HepG2 (cell line): ENCODE results near the gene DELE1. TPM values are rescaled to one million over a fixed set of nuclear protein-coding genes. Genes with fewer than 3 reads are reported as not detected.
A peak's percentile ranks its signal among the peaks of the same experiment; 100 is the strongest.

Experiments
- ASH2L ChIP-seq: fragments of 300-600, 200-600 bp; sonication (generic); IDR thresholded peaks from 2 replicates; pipeline ENCODE4 v1.7.0; 2017; ENCODE audit warnings: low read depth, mild to moderate bottlenecking, moderate library complexity, mixed read lengths, low read length; ENCODE audit not compliant: insufficient read length
- CC2D1A ChIP-seq: sonication (generic); formaldehyde crosslinking; IDR thresholded peaks from 2 replicates; pipeline ENCODE4 v1.8.1; 2023; ENCODE audit warnings: mild to moderate bottlenecking, missing genetic modification reagents
- CEBPB ChIP-seq: IDR thresholded peaks from 2 replicates; pipeline ENCODE4 v1.6.1; 2011; ENCODE audit warnings: low read depth, low read length, improper control_type of control experiment, borderline replicate concordance
- CSRNP1 ChIP-seq: sonication (generic); formaldehyde crosslinking; IDR thresholded peaks from 2 replicates; pipeline ENCODE4 v1.8.1; 2023; ENCODE audit warnings: mild to moderate bottlenecking, missing genetic modification reagents
- EHMT2 ChIP-seq: fragments of 200-600 bp; sonication (generic); IDR thresholded peaks from 2 replicates; pipeline ENCODE4 v1.7.0; 2017; ENCODE audit warnings: antibody characterized with exemption, low read depth, low read length, borderline replicate concordance
- EP300 ChIP-seq, 3 experiments: sonication (generic) in 1 of 3; formaldehyde crosslinking in 1 of 3; IDR thresholded peaks; 2 replicates each; pipeline versions ENCODE4 v1.5.1 to v1.6.1; 2011 to 2020; ENCODE audit warnings: low read depth in 2 of 3, low read length in 2 of 3, borderline replicate concordance in 1 of 3, improper control_type of control experiment in 1 of 3, mild to moderate bottlenecking in 1 of 3, missing genetic modification reagents in 1 of 3, moderate library complexity in 1 of 3
- KDM3A ChIP-seq: IDR thresholded peaks from 2 replicates; pipeline ENCODE4 v1.6.1; 2018; ENCODE audit warnings: low read depth, missing compliant biosample characterization
- MED13 ChIP-seq: sonication (generic); formaldehyde crosslinking; IDR thresholded peaks from 2 replicates; pipeline ENCODE4 v1.5.0; 2020; ENCODE audit warnings: missing genetic modification reagents
- NRL ChIP-seq: sonication (generic); formaldehyde crosslinking; IDR thresholded peaks from 2 replicates; pipeline ENCODE4 v1.5.0; 2020; ENCODE audit warnings: missing genetic modification reagents, mild to moderate bottlenecking, moderate library complexity, borderline replicate concordance
- POLR2AphosphoS2 ChIP-seq: IDR thresholded peaks from 2 replicates; pipeline ENCODE4 v1.6.1; 2011; ENCODE audit warnings: low read depth, low read length, improper control_type of control experiment
- REXO4 ChIP-seq: sonication (generic); formaldehyde crosslinking; IDR thresholded peaks from 2 replicates; pipeline ENCODE4 v1.8.0; 2022; ENCODE audit warnings: missing genetic modification reagents, mild to moderate bottlenecking, borderline replicate concordance
- RFX5 ChIP-seq: IDR thresholded peaks from 2 replicates; pipeline ENCODE4 v1.6.1; 2011; ENCODE audit warnings: low read depth, low read length, improper control_type of control experiment
- SP2 ChIP-seq: sonication (generic); formaldehyde crosslinking; IDR thresholded peaks from 2 replicates; pipeline ENCODE4 v1.5.1; 2020; ENCODE audit warnings: mild to moderate bottlenecking, missing genetic modification reagents
- ZBTB38 ChIP-seq: sonication (generic); formaldehyde crosslinking; IDR thresholded peaks from 2 replicates; pipeline ENCODE4 v1.5.1; 2020; ENCODE audit warnings: mild to moderate bottlenecking, missing genetic modification reagents
- ZFP82 ChIP-seq: sonication (generic); formaldehyde crosslinking; IDR thresholded peaks from 2 replicates; pipeline ENCODE4 v1.5.1; 2020; ENCODE audit warnings: mild to moderate bottlenecking, missing genetic modification reagents, borderline replicate concordance
- ZNF160 ChIP-seq: sonication (generic); formaldehyde crosslinking; IDR thresholded peaks from 2 replicates; pipeline ENCODE4 v1.8.0; 2022; ENCODE audit warnings: mild to moderate bottlenecking, inconsistent platforms, missing genetic modification reagents
- ZNF547 ChIP-seq: sonication (generic); formaldehyde crosslinking; IDR thresholded peaks from 2 replicates; pipeline ENCODE4 v1.5.1; 2020; ENCODE audit warnings: mild to moderate bottlenecking, missing genetic modification reagents
- ZNF605 ChIP-seq: sonication (generic); formaldehyde crosslinking; IDR thresholded peaks from 2 replicates; pipeline ENCODE4 v1.8.0; 2022; ENCODE audit warnings: mild to moderate bottlenecking, missing genetic modification reagents
- ZNF766 ChIP-seq: sonication (generic); formaldehyde crosslinking; IDR thresholded peaks from 2 replicates; pipeline ENCODE4 v1.5.0; 2020; ENCODE audit warnings: missing genetic modification reagents, borderline replicate concordance
- ZSCAN25 ChIP-seq: sonication (generic); formaldehyde crosslinking; IDR thresholded peaks from 2 replicates; pipeline ENCODE4 v1.8.0; 2022; ENCODE audit warnings: mild to moderate bottlenecking, missing genetic modification reagents
- polyA plus RNA-seq, 8 experiments: library from polyadenylated mRNA; depleted of rRNA in 3 of 8; stranded (reverse) in 7 of 8; unstranded in 1 of 8; fragments of >200 nt; fragmentation: Illumina TruSeq in 4 of 8; extraction: Trizol in 4 of 8; gene quantifications; 2 replicates each; pipeline versions ENCODE4 v1.2.1 to v1.2.3, GENCODE V29; 2011 to 2016; ENCODE audit warnings: low read depth in 4 of 8, missing spikeins in 1 of 8, mixed read lengths in 1 of 8; ENCODE audit not compliant: insufficient read depth in 1 of 8
- total RNA-seq, 5 experiments: library from RNA; depleted of rRNA; stranded (reverse); fragments of >200 nt; fragmentation: Illumina TruSeq; extraction: Trizol; gene quantifications; 2 replicates each; pipeline ENCODE4 v1.2.3, GENCODE V29; 2016; ENCODE audit warnings: low read depth in 1 of 5
- TF ChIP-seq, protein P1 (sequence below): sonication (generic); formaldehyde crosslinking; IDR thresholded peaks from 2 replicates; pipeline ENCODE4 v1.8.1; 2023; ENCODE audit warnings: missing genetic modification reagents, inconsistent platforms, borderline replicate concordance
- TF ChIP-seq, protein P2 (sequence below): sonication (generic); formaldehyde crosslinking; IDR thresholded peaks from 2 replicates; pipeline ENCODE4 v1.5.0; 2020; ENCODE audit warnings: missing genetic modification reagents, mild to moderate bottlenecking, borderline replicate concordance
- TF ChIP-seq, protein P3 (sequence below): IDR thresholded peaks from 2 replicates; pipeline ENCODE4 v1.6.1; 2016; ENCODE audit warnings: mild to moderate bottlenecking

Gene DELE1
- total and polyA plus RNA-seq, 2 of the 13 experiments (the other 11 are each of a cell fraction or from before 2014, with no cell fraction given), result 57.5 to 90.3 TPM

- TF ChIP-seq REXO4 (CRISPR knock-in tag), result no peak
- 0 out of 2 replicates have a peak, but pooled peaks have one; percentile 78 for TF ChIP-seq ZNF547 (CRISPR knock-in tag)
- peak; percentile 90 for TF ChIP-seq ZBTB38 (CRISPR knock-in tag)
- 0 out of 2 replicates have a peak, but pooled peaks have one; percentile 37 for TF ChIP-seq ZSCAN25 (CRISPR knock-in tag)
- no peak; the same call in 1 of the 2 replicates for TF ChIP-seq ZFP82
- TF ChIP-seq POLR2AphosphoS2, result no peak
- peak; percentile 88; the same call in 1 of the 2 replicates for TF ChIP-seq MED13
- peak; percentile 82 for TF ChIP-seq CSRNP1 (CRISPR knock-in tag)
- peak; percentile 88; the same call in 1 of the 2 replicates for TF ChIP-seq ZNF766 (CRISPR knock-in tag)
- TF ChIP-seq, protein P1, sequence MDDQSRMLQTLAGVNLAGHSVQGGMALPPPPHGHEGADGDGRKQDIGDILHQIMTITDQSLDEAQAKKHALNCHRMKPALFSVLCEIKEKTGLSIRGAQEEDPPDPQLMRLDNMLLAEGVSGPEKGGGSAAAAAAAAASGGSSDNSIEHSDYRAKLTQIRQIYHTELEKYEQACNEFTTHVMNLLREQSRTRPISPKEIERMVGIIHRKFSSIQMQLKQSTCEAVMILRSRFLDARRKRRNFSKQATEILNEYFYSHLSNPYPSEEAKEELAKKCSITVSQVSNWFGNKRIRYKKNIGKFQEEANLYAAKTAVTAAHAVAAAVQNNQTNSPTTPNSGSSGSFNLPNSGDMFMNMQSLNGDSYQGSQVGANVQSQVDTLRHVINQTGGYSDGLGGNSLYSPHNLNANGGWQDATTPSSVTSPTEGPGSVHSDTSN (CRISPR knock-in tag), result no peak
- TF ChIP-seq CC2D1A (CRISPR knock-in tag), result 0 out of 2 replicates have a peak, but pooled peaks have one; percentile 56
- peak; percentile 12 to 34; a peak in 2 of 4 replicates for TF ChIP-seq EP300 (IDR thresholded peaks at IDR 0.05; ENCODE audit: low read depth in 2 of 2, low read length in 2 of 2)
- TF ChIP-seq EP300 (CRISPR knock-in tag; IDR thresholded peaks at IDR 0.05; ENCODE audit: borderline replicate concordance), result no peak; the same call in 1 of the 2 replicates
- TF ChIP-seq EHMT2, result no peak
- peak; percentile 18; the same call in 1 of the 2 replicates for TF ChIP-seq RFX5
- no peak for TF ChIP-seq CEBPB
- peak; percentile 69 for TF ChIP-seq SP2 (CRISPR knock-in tag)
- peak; percentile 84 for TF ChIP-seq ZNF605 (CRISPR knock-in tag)
- peak; percentile 98 for TF ChIP-seq NRL (CRISPR knock-in tag)
- peak; percentile 56; the same call in 1 of the 2 replicates for TF ChIP-seq ZNF160 (CRISPR knock-in tag)
- TF ChIP-seq, protein P2, sequence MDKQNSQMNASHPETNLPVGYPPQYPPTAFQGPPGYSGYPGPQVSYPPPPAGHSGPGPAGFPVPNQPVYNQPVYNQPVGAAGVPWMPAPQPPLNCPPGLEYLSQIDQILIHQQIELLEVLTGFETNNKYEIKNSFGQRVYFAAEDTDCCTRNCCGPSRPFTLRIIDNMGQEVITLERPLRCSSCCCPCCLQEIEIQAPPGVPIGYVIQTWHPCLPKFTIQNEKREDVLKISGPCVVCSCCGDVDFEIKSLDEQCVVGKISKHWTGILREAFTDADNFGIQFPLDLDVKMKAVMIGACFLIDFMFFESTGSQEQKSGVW, result no peak
- TF ChIP-seq KDM3A (CRISPR knock-in tag), result peak; percentile 88
- peak; percentile 92 for TF ChIP-seq ASH2L
- TF ChIP-seq, protein P3, sequence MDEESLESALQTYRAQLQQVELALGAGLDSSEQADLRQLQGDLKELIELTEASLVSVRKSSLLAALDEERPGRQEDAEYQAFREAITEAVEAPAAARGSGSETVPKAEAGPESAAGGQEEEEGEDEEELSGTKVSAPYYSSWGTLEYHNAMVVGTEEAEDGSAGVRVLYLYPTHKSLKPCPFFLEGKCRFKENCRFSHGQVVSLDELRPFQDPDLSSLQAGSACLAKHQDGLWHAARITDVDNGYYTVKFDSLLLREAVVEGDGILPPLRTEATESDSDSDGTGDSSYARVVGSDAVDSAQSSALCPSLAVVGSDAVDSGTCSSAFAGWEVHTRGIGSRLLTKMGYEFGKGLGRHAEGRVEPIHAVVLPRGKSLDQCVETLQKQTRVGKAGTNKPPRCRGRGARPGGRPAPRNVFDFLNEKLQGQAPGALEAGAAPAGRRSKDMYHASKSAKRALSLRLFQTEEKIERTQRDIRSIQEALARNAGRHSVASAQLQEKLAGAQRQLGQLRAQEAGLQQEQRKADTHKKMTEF (CRISPR knock-in tag), result peak; percentile 89
Measured at GRCh38 chr5:141968914-141969608, 45.4 kb downstream of the DELE1 start, which contains the start of gene RNF14 (continued).
